ENCODE results near the gene NHEJ1.
"Not testable (repeated sequence)": the region's sequence is repeated elsewhere in the genome, so short reads cannot be mapped to it uniquely, and the experiment has no call there.

NHEJ1 gene

GRCh38 chr2:219205981-219206327, 45.3 kb upstream of the NHEJ1 start:
- DNase-seq (ENCODE audit: low read depth): no peak
- H3K4me3 ChIP-seq (ENCODE audit: low read length): peak overlapping the region; percentile 83
- TF ChIP-seq CTCF (conservative IDR thresholded peaks at IDR 0.05; ENCODE audit: low read length): no peak

GRCh38 chr2:219205165-219205538, 44.5 kb upstream of the NHEJ1 start:
- H3K4me3 ChIP-seq (ENCODE audit: low read length): no peak overlapping the region
- no peak for DNase-seq (ENCODE audit: low read depth)
- no peak for TF ChIP-seq CTCF (conservative IDR thresholded peaks at IDR 0.05; ENCODE audit: low read length)

- H3K4me3 ChIP-seq (ENCODE audit: low read length): no peak overlapping the region
- no peak for TF ChIP-seq CTCF (conservative IDR thresholded peaks at IDR 0.05; ENCODE audit: low read length)
These were observed 44.0 kb upstream of the NHEJ1 start for GRCh38 chr2:219204425-219205164.

GRCh38 chr2:219201331-219201730, 40.7 kb upstream of the NHEJ1 start:
- not testable (repeated sequence) for H3K4me3 ChIP-seq (ENCODE audit: low read length); DNase-seq (ENCODE audit: low read depth)

More at GRCh38 chr2:219204425-219205164, 44.0 kb upstream of the NHEJ1 start:
- DNase-seq (ENCODE audit: low read depth): no peak

GRCh38 chr2:219200502-219201326, 40.1 kb upstream of the NHEJ1 start:
- not testable (repeated sequence) for DNase-seq (ENCODE audit: low read depth); H3K4me3 ChIP-seq (ENCODE audit: low read length)

GRCh38 chr2:219199470-219200211, 39.0 kb upstream of the NHEJ1 start:
- TF ChIP-seq CTCF (conservative IDR thresholded peaks at IDR 0.05; ENCODE audit: low read length): no peak
- H3K4me3 ChIP-seq (ENCODE audit: low read length): no peak overlapping the region
- DNase-seq (ENCODE audit: low read depth): no peak

- TF ChIP-seq CTCF (conservative IDR thresholded peaks at IDR 0.05; ENCODE audit: low read length): no peak
- no peak for DNase-seq (ENCODE audit: low read depth)
- H3K4me3 ChIP-seq (ENCODE audit: low read length): no peak overlapping the region
These were observed 38.4 kb upstream of the NHEJ1 start for GRCh38 chr2:219198974-219199373.
